Measurements from ENCODE around the gene OSBPL10.

OSBPL10 gene

GRCh38 chr3:31853580-31853979, 127.5 kb downstream of the OSBPL10 start:
- no peak for TF ChIP-seq ZFP3 (CRISPR knock-in tag; IDR thresholded peaks at IDR 0.05)
- no peak for ATAC-seq

DNA sequence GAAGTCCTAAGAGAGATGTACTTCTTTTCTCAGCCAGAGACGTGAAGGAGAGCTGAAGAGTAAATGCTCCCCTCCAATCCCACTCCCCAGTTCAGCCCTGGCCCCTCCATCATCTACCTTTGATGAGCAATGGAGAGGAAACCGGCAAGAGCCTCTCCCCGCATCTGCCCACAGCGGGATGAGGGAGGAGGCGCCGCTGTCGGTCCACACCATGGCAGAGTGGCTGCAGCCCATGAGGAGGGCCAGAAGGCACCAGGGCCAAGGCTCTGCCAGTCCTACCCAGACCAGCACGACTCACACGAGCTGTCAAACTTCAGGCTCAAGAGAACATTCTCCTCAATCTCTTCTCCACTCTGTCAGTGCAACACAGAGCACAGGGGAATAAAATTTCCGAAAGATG, 129.8 kb downstream of the OSBPL10 start:
- TF ChIP-seq POU6F1 (CRISPR knock-in tag; IDR thresholded peaks at IDR 0.05; ENCODE audit: borderline replicate concordance, low read depth): no peak
- TF ChIP-seq BACH2 (CRISPR knock-in tag; IDR thresholded peaks at IDR 0.05; ENCODE audit: borderline replicate concordance): no peak
- no peak for TF ChIP-seq TSHZ2 (CRISPR knock-in tag; IDR thresholded peaks at IDR 0.05)
- no peak for TF ChIP-seq CSRNP3 (CRISPR knock-in tag; IDR thresholded peaks at IDR 0.05)
- no peak for TF ChIP-seq PPARA (CRISPR knock-in tag; IDR thresholded peaks at IDR 0.05; ENCODE audit: borderline replicate concordance)
- TF ChIP-seq, protein P1, sequence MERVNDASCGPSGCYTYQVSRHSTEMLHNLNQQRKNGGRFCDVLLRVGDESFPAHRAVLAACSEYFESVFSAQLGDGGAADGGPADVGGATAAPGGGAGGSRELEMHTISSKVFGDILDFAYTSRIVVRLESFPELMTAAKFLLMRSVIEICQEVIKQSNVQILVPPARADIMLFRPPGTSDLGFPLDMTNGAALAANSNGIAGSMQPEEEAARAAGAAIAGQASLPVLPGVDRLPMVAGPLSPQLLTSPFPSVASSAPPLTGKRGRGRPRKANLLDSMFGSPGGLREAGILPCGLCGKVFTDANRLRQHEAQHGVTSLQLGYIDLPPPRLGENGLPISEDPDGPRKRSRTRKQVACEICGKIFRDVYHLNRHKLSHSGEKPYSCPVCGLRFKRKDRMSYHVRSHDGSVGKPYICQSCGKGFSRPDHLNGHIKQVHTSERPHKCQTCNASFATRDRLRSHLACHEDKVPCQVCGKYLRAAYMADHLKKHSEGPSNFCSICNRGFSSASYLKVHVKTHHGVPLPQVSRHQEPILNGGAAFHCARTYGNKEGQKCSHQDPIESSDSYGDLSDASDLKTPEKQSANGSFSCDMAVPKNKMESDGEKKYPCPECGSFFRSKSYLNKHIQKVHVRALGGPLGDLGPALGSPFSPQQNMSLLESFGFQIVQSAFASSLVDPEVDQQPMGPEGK (CRISPR knock-in tag; IDR thresholded peaks at IDR 0.05; ENCODE audit: borderline replicate concordance): no peak
- no peak for TF ChIP-seq TOX (CRISPR knock-in tag; IDR thresholded peaks at IDR 0.05; ENCODE audit: borderline replicate concordance)
- TF ChIP-seq TCF4 (CRISPR knock-in tag; IDR thresholded peaks at IDR 0.05; ENCODE audit: borderline replicate concordance): no peak
- TF ChIP-seq CREB5 (CRISPR knock-in tag; IDR thresholded peaks at IDR 0.05; ENCODE audit: low read depth): no peak
- no peak for TF ChIP-seq SNAI2 (CRISPR knock-in tag; IDR thresholded peaks at IDR 0.05)
- no peak for TF ChIP-seq ZC3H10 (CRISPR knock-in tag; IDR thresholded peaks at IDR 0.05)
- no peak for TF ChIP-seq ARNTL (CRISPR knock-in tag; IDR thresholded peaks at IDR 0.05; ENCODE audit: borderline replicate concordance, low read depth)
- no peak for TF ChIP-seq ZFP30 (CRISPR knock-in tag; IDR thresholded peaks at IDR 0.05)
- no peak for ATAC-seq

DNA sequence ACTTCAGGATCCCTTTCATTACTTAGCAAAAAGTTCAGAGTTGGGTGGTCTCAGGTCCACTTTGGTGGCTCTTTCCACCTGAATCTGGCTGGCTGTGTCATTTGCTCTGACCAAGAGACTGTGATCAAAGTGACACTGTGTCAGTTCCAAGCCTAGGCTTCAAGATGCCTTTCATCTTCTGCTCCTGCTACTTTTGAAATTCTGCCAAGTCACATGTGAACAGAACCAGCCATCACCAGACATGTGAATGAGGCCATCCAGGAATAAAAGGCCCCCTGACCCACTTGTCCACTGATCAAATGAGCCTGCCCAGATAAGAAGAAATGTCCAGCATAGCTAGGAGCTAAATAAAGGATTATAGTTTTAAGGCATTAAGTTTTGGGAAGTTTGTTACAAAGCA, 132.2 kb downstream of the OSBPL10 start:
- no peak for ATAC-seq
- no peak for TF ChIP-seq TCF4 (CRISPR knock-in tag; IDR thresholded peaks at IDR 0.05; ENCODE audit: borderline replicate concordance)
- TF ChIP-seq ZNF8 (CRISPR knock-in tag; IDR thresholded peaks at IDR 0.05): no peak
- TF ChIP-seq, protein P1 (CRISPR knock-in tag; IDR thresholded peaks at IDR 0.05; ENCODE audit: borderline replicate concordance): no peak
- no peak for TF ChIP-seq ZNF565 (CRISPR knock-in tag; conservative IDR thresholded peaks at IDR 0.05; ENCODE audit: low read depth)
- no peak for TF ChIP-seq ISL1 (CRISPR knock-in tag; IDR thresholded peaks at IDR 0.05)
- no peak for TF ChIP-seq RARB (CRISPR knock-in tag; IDR thresholded peaks at IDR 0.05)
- no peak for TF ChIP-seq CSRNP3 (CRISPR knock-in tag; IDR thresholded peaks at IDR 0.05)
- TF ChIP-seq CSDC2 (CRISPR knock-in tag; IDR thresholded peaks at IDR 0.05): no peak
- TF ChIP-seq POU6F1 (CRISPR knock-in tag; IDR thresholded peaks at IDR 0.05; ENCODE audit: borderline replicate concordance, low read depth): no peak
- no peak for TF ChIP-seq CREB5 (CRISPR knock-in tag; IDR thresholded peaks at IDR 0.05; ENCODE audit: low read depth)
- no peak for TF ChIP-seq OSR1 (CRISPR knock-in tag; IDR thresholded peaks at IDR 0.05)
- TF ChIP-seq ARNTL (CRISPR knock-in tag; IDR thresholded peaks at IDR 0.05; ENCODE audit: borderline replicate concordance, low read depth): no peak
- TF ChIP-seq BACH2 (CRISPR knock-in tag; IDR thresholded peaks at IDR 0.05; ENCODE audit: borderline replicate concordance): no peak
- TF ChIP-seq PPARA (CRISPR knock-in tag; IDR thresholded peaks at IDR 0.05; ENCODE audit: borderline replicate concordance): no peak
- TF ChIP-seq SNAI2 (CRISPR knock-in tag; IDR thresholded peaks at IDR 0.05): no peak
- TF ChIP-seq TOX (CRISPR knock-in tag; IDR thresholded peaks at IDR 0.05; ENCODE audit: borderline replicate concordance): no peak
- TF ChIP-seq ZC3H10 (CRISPR knock-in tag; IDR thresholded peaks at IDR 0.05): no peak
- TF ChIP-seq ZFP30 (CRISPR knock-in tag; IDR thresholded peaks at IDR 0.05): no peak

Measured in SK-N-SH treated with all-trans-retinoic acid at 6 μM for 48 hours (cell line).